Activated CD4-positive, alpha-beta T cell treated with anti-CD3 and anti-CD28 coated beads, Interleukin-2, amount 50 U/mL, for 16 hours (primary cell): ENCODE measurements around the gene ACBD7.

Source experiments
- DNase-seq: peaks from one replicate; pipeline ENCODE4 v3.0.0-alpha.2; 2020

ACBD7 gene

DNA sequence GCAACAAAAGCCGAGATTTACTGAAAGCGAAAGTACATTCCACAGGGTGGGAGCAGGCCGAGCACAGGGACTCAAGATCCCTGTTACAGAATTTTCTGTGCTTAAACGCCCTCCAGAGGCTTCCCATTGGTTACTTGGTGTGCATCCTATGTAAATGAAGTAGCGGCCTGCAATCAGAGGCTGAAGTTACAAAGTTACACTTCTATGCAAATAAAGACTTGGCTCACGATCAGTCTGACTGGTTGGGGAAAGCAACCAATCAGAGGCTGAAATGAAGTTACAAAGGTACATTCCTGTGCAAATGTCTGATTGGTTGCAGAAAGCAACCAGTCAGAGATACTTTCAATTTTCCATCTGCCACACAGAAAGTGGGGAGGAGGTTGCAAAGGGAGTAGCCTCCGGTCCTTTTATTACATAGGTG lies 4.1 kb downstream of the ACBD7 start:
- peak; percentile 9 for DNase-seq

- no peak for DNase-seq
Observed at GRCh38 chr10:15083674-15084501, 4.7 kb downstream of the ACBD7 start.

GRCh38 chr10:15075421-15075820 lies 13.2 kb downstream of the ACBD7 start:
- DNase-seq = no peak

DNA sequence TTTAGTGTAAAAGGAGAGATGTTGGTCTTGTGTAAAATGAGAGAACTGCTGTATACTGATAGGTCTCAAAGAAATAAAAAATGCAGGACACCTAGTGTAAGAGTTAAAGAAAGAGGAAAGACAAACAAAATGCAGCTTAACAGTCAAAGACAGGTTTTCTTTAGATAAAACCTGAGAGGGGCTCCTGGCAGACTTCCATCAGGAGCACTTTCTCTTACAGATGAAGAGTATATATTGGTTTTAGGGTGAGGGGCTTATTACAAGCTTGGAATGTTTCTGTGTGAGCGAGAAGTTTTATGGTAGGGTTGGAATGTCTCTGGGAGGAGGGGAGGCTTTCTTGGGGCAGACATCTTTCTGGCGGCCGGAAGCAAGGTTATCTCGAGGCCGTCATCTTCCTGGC lies 16.2 kb downstream of the ACBD7 start:
- DNase-seq = no peak

DNA sequence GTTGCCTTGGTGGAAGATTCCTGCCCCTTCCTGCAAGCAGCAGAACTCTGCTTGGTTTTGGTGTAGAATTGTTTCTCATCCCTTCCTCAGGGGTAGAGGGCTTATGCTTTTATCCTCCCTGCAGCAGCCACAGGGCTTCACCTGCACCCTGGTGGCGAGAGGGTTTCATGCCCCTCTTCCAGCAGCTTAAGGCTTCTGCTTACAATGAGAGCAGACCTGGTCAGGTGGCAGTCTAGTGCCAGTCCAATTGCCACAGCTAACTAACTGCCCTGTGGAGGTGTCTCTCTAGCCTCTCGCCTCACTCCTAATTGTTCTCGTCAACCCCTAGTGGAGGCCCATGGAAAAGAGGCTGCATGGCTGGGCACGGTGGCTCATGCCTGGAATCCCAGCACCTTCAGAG lies 19.3 kb downstream of the ACBD7 start:
- no peak for DNase-seq

- no peak for DNase-seq
Observed at GRCh38 chr10:15068802-15069201, 19.8 kb downstream of the ACBD7 start.

DNA sequence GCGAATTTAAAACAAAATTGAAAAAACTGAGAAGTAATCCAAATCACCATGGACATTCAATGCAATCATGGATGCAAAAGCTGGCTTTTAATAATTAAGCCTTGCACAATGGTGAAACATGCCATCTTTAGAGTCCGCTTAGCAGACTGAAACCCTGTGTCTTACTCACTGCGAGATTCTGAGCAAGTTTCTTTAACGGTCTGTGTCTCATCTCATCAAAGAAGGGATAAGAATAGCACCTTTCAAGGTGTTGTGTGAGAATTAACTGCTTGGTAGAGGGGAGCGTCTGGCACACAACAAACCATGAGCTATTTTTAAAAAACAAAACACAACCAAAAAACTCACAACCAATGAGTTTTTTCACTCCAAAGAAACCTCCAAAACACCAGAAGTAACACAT lies 21.4 kb downstream of the ACBD7 start:
- no peak for DNase-seq

DNA sequence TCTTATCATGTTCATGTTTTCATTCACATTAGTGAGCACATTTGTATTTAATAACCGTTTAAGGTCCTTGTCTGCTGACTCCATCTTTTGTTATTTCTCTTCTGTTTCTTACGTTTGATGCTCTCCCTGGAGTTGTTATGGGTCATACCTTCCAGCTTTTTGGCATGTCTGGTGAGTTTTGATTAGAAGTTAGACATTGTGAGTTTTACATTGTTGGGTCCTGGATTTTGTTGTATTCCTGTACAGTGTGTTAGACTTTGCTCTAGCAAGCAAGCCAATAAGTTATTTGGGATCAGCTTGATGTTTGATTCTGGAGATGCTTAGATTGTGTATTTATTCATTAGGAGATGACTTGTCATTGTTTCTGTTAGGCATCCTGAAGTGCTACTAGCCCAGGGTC lies 27.9 kb downstream of the ACBD7 start:
- DNase-seq = no peak

- no peak for DNase-seq
Observed at GRCh38 chr10:15059914-15060313, 28.7 kb downstream of the ACBD7 start.

DNA sequence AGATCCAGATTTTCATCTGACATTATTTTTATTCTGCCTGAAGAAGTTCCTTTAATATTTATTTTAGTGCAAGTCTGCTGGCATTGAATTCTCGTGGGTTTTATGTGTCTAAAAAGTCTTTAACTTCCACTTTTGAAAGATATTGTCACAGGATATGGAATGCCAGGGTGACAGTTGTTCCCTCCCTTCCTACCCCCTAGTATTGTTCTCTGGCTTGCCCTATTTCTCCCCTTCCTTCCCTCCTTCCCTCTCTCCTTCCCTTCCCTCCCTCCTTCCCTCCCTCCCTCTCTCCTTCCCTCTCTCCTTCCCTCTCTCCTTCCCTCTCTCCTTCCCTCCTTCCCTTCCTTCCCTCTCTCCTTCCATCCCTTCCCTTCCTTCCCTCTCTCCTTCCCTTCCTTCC lies 29.9 kb downstream of the ACBD7 start:
- no peak for DNase-seq

- no peak for DNase-seq
Observed at GRCh38 chr10:15053061-15053460, 35.5 kb downstream of the ACBD7 start.

GRCh38 chr10:15052121-15052520 lies 36.5 kb downstream of the ACBD7 start:
- no peak for DNase-seq

DNA sequence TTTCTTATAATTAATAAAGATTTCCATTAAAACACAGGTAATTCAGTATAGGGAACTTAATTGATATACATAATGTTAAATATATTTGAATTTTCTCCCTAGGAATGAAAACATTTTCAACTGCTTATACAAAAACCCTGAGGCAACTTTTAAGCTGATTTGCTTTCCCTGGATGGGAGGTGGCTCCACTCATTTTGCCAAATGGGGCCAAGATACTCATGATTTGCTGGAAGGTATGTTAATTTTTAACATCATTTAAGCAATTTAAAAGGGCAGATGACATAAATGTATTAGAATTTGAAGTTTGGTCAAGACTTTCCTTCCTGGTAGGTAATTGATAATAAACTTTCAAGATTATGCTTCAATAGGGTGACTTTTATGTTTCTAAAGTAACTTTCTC lies 39.0 kb downstream of the ACBD7 start:
- DNase-seq = no peak

DNA sequence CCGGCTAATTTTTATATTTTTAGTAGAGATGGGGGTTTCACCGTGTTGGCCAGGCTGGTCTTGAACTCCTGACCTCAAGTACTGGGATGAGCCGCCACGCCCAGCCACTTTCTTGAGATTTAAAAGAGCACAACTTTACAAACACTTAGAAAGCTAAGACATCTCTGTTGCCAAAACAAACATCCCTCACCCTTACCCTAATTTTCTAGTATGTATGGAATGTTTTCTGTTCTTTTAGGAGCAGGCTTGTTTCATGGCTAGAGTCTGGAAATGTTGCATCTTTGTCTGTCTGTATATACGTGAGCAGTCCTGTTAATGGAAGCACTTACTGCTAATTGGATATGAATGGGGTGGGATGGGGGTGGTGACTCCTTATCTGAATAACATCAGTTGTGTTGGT lies 42.0 kb downstream of the ACBD7 start:
- DNase-seq = no peak

- DNase-seq = no peak
Observed at GRCh38 chr10:15045380-15045779, 43.2 kb downstream of the ACBD7 start.

GRCh38 chr10:15043674-15044073 lies 44.9 kb downstream of the ACBD7 start, which contains the start of gene OLAH:
Gene OLAH (plus strand): TSS chr10:15043943. CDS start chr10:15047289, 3,346 bp downstream.
- DNase-seq = peak; percentile 9

GRCh38 chr10:15038416-15038815 lies 50.2 kb downstream of the ACBD7 start:
- no peak for DNase-seq

DNA sequence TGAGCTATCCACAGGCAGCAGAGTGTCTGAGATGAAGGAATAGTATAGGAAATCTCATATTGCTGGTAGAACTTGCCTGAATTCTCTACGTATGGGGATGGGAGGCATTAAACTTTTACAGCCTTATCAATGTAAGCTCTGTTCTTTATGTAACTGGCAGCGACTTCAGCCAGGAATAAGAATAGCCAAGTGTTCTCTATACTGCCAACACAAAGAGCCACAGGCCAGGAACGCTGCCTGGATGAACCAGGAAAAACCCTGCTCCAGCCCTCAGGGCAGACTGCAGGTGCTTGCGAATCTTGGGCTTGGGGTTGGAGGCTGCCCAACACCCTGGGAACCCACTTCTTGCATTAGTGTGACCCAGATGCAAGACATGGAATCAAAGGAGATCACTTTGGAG lies 50.9 kb downstream of the ACBD7 start:
- no peak for DNase-seq

GRCh38 chr10:15035385-15036301 lies 52.9 kb downstream of the ACBD7 start:
- no peak for DNase-seq

DNA sequence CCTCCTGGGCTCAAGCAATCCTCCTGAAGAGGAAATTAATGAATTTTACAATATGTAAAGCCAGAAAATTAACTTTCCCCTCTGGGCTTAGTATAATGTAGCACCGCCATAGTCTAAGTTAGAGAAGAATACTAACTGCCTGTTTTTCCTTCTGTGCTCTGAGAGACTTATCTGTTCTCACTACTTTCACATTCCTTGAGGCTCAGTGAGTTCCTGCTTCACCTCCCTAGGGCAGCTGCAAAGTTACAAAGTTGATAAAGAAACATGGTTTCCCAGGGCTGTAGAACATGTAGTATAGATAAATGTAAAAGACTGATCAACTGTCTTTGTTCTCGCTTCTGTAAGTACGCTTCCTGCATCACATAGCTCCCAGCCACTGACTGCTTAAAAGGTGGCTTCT lies 60.8 kb downstream of the ACBD7 start:
- no peak for DNase-seq
